Measurements from ENCODE around the gene KRTAP10-8. TPM values are rescaled to one million over a fixed set of nuclear protein-coding genes. Genes with fewer than 3 reads are reported as not detected.

Gene KRTAP10-8
- total RNA-seq, result not detected in 2 replicates

GRCh38 chr21:44612029-44612486 lies at the start of gene KRTAP10-8:
TSS of gene KRTAP10-8 (plus strand) at chr21:44612079. CDS start at chr21:44612101, 22 bp downstream.

GRCh38 chr21:44573630-44574456 lies 38.0 kb upstream of the KRTAP10-8 start, which contains the start of gene KRTAP10-4:
TSS of gene KRTAP10-4 (plus strand) at chr21:44573729. CDS start at chr21:44573759, 30 bp downstream.

GRCh38 chr21:44580231-44580821 lies 31.6 kb upstream of the KRTAP10-8 start, which contains the start of gene KRTAP10-5:
TSS of gene KRTAP10-5 (minus strand) at chr21:44580604. CDS start at chr21:44580578, 26 bp downstream.

GRCh38 chr21:44592446-44593311 lies 19.2 kb upstream of the KRTAP10-8 start, which contains the start of gene KRTAP10-6:
TSS of gene KRTAP10-6 (minus strand) at chr21:44592505. CDS start at chr21:44592484, 21 bp downstream.

GRCh38 chr21:44600118-44600978 lies 11.5 kb upstream of the KRTAP10-8 start, which contains the start of gene KRTAP10-7:
TSS of gene KRTAP10-7 (plus strand) at chr21:44600597. CDS start at chr21:44600622, 25 bp downstream.

GRCh38 chr21:44626673-44627143 lies 14.8 kb downstream of the KRTAP10-8 start, which contains the start of gene KRTAP10-9:
TSS of gene KRTAP10-9 (plus strand) at chr21:44627093. CDS start at chr21:44627172, 79 bp downstream.

GRCh38 chr21:44637018-44637850 lies 25.4 kb downstream of the KRTAP10-8 start, which contains the start of gene KRTAP10-10:
TSS of gene KRTAP10-10 (plus strand) at chr21:44637356. CDS start at chr21:44637418, 62 bp downstream.

GRCh38 chr21:44646366-44647221 lies 34.7 kb downstream of the KRTAP10-8 start, which contains the start of gene KRTAP10-11:
TSS of gene KRTAP10-11 (plus strand) at chr21:44646414. CDS start at chr21:44646459, 45 bp downstream.

GRCh38 chr21:44654576-44655175 lies 42.8 kb downstream of the KRTAP10-8 start, which contains the start of gene KRTAP12-4:
TSS of gene KRTAP12-4 (minus strand) at chr21:44654659. CDS start at chr21:44654614, 45 bp downstream.

GRCh38 chr21:44657635-44658540 lies 46.0 kb downstream of the KRTAP10-8 start, which contains the start of gene KRTAP12-3:
TSS of gene KRTAP12-3 (plus strand) at chr21:44657932. CDS start at chr21:44657980, 48 bp downstream.

Other genes starting within 250 kb of the KRTAP10-8 start
- gene LRRC3, start 156.6 kb upstream of the KRTAP10-8 start, total RNA-seq, result 0.97 and 2.0 TPM in 2 replicates
- gene KRTAP10-1, start 71.9 kb upstream of the KRTAP10-8 start, total RNA-seq, result not detected in 2 replicates
- gene KRTAP10-2, start 60.6 kb upstream of the KRTAP10-8 start, total RNA-seq, result not detected in 2 replicates
- gene KRTAP10-3, start 53.3 kb upstream of the KRTAP10-8 start, total RNA-seq, result not detected in 2 replicates
- gene KRTAP10-4, start 38.4 kb upstream of the KRTAP10-8 start, total RNA-seq, result not detected in 2 replicates
- not detected in 2 replicates for gene KRTAP10-5, start 31.5 kb upstream of the KRTAP10-8 start, total RNA-seq
- gene KRTAP10-6, start 19.6 kb upstream of the KRTAP10-8 start, total RNA-seq, result not detected in 2 replicates
- gene KRTAP10-7, start 11.5 kb upstream of the KRTAP10-8 start, total RNA-seq, result not detected in 2 replicates
- gene KRTAP10-9, start 15.0 kb downstream of the KRTAP10-8 start, total RNA-seq, result not detected in 2 replicates
- not detected in 2 replicates for gene KRTAP10-10, start 25.3 kb downstream of the KRTAP10-8 start, total RNA-seq
- gene KRTAP10-11, start 34.3 kb downstream of the KRTAP10-8 start, total RNA-seq, result not detected in 2 replicates
- gene KRTAP12-4, start 42.6 kb downstream of the KRTAP10-8 start, total RNA-seq, result not detected in 2 replicates
- gene KRTAP12-3, start 45.9 kb downstream of the KRTAP10-8 start, total RNA-seq, result not detected in 2 replicates
- not detected in 2 replicates for gene KRTAP12-2, start 54.8 kb downstream of the KRTAP10-8 start, total RNA-seq
- not detected in 2 replicates for gene KRTAP12-1, start 70.1 kb downstream of the KRTAP10-8 start, total RNA-seq
- not detected in 2 replicates for gene KRTAP10-12, start 85.1 kb downstream of the KRTAP10-8 start, total RNA-seq
- gene TSPEAR, start 99.5 kb downstream of the KRTAP10-8 start, total RNA-seq, result 0.19 TPM in 1 of 2 replicates, not detected in the other
- 61.2 and 109 TPM in 2 replicates for gene UBE2G2, start 189.7 kb downstream of the KRTAP10-8 start, total RNA-seq
- gene SUMO3, start 206.0 kb downstream of the KRTAP10-8 start, total RNA-seq, result 77.9 and 93.5 TPM in 2 replicates

All from bladder microvascular endothelial cell (primary cell).